ENCODE results near the gene HSCB.
"Not testable (repeated sequence)": the region's sequence is repeated elsewhere in the genome, so short reads cannot be mapped to it uniquely, and the experiment has no call there.

The HSCB gene

GRCh38 chr22:28741785-28742561, at the start of gene HSCB, which contains the start of gene CHEK2:
HSCB (plus strand) TSS chr22:28742039; CDS start chr22:28742096, 57 bp downstream.
CHEK2 (minus strand) TSS chr22:28741820; CDS start chr22:28734721, 7,099 bp downstream.
- DNase-seq: peak; percentile 97

DNA sequence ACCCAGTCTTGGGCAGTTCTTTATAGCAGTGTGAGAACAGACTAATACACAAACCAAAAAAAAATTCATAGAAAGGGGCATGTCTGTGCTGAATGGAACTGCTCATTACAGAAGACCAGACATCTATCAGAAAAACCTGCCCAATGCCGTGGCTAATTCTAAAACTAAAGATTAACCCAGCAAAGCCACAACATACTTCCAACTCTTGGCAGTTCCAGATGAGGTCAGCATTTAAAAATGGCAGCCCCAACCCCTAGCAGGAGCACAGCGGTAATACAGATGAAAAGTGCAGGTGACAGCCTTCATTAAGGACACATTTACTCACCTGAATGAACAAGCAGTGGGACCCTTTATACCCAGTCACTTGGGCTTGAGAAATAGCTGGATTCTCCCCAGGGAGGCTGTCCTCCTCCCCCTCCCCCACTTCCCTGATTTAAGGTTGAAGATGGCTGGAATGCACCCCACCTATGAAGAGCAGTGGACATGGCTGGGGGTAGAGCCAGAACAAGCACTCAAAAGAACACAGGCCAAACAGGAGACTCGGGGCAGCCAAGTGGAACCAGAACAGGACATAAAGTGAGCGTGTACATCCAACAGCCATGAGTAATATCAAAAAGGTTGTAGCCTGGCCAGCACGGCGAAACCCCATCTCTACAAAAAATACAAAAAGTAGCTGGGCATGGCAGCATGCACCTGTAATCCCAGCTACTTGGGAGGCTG, 48.6 kb upstream of the HSCB start:
- DNase-seq: not testable (repeated sequence)

- no peak for DNase-seq
Observed at GRCh38 chr22:28702891-28703290, 38.9 kb upstream of the HSCB start.

- DNase-seq: no peak
Observed at GRCh38 chr22:28703436-28703835, 38.4 kb upstream of the HSCB start.

DNA sequence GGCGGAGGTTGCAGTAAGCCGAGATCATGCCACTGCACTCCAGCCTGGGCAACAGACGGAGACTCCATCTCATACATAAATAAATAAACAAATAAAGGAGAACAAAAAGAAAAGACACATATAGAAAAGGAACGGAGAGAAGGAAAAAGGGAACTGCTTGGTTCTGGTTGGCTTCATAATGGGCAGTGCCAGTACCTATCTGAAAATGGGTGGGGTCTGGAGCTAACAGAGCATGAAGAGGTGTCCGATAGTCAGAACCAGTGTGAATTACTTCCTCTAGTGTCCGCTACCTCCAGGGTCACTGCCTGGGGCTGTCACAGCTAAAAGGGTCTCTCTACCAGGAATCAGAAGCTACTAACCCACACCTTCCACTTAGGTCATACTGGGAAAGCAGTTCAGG, 35.0 kb upstream of the HSCB start:
- no peak for DNase-seq

DNA sequence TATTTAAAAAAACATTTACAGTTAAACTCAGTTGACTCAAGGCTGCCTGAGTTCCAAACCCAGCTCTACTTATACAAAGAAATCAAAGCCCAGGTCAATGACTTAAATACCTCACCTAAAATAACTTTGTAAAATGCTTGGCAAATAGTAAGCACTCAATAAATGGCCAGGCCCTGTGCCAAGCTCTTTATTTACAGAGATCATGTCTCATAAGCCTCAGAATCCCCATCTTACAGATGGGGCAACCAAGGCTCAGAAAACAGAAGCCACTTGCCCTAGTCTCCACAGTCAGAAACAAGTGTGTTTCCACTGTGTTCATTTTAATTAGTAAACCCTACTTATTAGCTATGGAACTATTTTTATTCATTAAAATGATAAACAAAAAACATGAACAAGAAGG, 31.7 kb upstream of the HSCB start:
- no peak for DNase-seq

- DNase-seq: no peak
Observed at GRCh38 chr22:28710576-28711191, 31.2 kb upstream of the HSCB start.

DNA sequence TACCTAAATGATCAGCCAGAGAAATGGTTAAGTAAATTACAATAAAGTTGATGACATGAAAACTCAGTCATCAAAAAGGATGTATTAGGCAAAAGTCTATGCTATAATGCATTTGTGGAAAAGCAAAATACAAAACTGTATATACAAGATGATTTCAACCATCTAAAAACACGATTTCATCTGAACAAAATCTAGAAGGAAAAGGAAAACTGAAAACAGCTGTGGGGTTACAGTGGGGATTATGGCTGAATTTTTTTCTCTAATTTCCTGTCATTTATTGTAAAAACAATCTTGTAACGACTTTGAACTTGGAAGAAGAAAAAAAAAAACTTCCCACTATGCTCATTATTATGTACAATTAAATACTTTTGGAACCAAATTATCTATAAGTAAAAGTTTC, 30.5 kb upstream of the HSCB start:
- no peak for DNase-seq

DNA sequence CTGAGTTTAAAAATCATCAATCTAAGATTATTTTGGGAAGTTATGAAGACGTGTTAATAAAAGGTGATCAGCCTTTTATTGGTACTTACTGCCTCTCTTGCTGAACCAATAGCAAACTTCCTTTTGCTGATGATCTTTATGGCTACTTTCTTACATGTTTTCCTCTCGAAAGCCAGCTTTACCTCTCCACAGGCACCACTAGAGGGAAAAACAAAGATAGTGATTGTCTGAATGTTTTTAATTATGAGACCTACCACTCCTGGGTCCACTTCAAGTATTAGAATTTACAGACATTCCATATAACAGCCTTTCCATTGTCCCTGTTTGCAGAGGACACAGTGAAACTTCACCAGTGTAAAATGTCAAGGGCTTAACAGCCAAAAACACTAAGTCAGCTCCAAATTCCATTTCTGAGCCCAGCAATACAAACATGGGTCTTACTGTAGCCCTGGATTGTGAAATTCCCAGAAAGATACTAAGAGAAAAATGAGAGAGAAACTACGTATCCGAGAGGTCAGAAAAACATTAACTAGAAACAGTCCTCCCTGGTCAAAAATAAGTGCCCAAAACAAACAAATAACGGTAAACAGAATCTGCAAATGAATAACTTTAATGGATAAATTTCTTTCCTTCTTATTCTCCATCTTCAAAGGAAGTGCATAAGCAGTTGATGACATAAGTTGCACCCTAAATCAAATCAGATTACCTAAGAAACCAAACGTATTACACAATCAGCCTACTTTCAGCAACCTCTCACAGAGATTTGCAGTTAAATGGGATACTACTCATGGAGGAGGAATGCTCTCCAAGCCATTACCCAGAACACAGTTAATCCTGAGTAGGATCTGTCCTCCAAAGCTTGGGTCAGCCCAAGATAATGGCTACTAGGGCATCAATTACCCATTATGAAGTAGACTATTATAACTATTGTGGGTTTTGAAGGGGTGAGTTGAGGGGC, 29.7 kb upstream of the HSCB start:
- DNase-seq: no peak

GRCh38 chr22:28714043-28714628, 27.7 kb upstream of the HSCB start:
- no peak for DNase-seq

DNA sequence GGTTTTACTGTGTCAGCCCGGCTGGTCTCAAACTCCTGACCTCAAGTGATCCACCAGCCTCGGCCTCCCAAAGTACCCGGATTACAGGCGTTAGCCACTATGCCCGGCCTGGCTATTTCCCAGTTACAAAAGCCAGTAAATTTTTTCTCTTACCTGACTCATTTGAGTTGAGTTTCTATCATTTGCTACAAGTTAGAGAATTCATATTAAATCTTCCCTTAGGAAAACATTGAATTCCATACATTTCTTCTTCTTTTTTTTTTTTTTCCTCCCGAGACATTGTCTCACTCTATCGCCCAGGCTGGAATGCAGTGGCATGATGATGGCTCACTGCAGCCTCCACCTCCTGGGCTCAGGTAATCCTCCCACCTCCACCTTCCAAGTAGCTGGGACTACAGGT, 26.2 kb upstream of the HSCB start:
- DNase-seq: no peak

GRCh38 chr22:28716686-28717085, 25.2 kb upstream of the HSCB start:
- no peak for DNase-seq

- no peak for DNase-seq
Observed at GRCh38 chr22:28718044-28718443, 23.8 kb upstream of the HSCB start.

- DNase-seq: no peak
Observed at GRCh38 chr22:28728002-28728401, 13.8 kb upstream of the HSCB start.

GRCh38 chr22:28728621-28729313, 13.1 kb upstream of the HSCB start:
- no peak for DNase-seq

DNA sequence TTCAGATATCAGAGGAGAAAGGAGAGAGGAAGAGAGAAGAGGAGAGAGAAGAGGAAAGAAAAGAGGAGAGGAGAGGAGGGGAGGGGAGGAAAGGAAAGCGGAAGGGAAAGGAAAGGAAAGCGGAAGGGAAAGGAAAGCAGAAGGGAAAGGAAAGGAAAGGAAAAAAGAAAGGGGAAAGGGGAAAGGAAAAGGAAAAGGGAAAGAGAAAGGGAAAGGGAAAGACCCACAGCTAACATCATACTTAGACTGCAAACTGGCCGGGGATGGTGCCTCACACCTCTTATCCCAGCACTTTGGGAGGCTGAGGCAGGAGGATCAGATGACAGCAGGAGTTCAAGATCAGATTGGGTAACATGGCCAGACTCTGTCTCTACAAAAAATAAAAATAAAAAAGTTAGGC, 11.7 kb upstream of the HSCB start:
- DNase-seq: no peak

GRCh38 chr22:28734393-28734792, 7.4 kb upstream of the HSCB start:
- DNase-seq: no peak

- no peak for DNase-seq
Observed at GRCh38 chr22:28736301-28737155, 5.3 kb upstream of the HSCB start.

DNA sequence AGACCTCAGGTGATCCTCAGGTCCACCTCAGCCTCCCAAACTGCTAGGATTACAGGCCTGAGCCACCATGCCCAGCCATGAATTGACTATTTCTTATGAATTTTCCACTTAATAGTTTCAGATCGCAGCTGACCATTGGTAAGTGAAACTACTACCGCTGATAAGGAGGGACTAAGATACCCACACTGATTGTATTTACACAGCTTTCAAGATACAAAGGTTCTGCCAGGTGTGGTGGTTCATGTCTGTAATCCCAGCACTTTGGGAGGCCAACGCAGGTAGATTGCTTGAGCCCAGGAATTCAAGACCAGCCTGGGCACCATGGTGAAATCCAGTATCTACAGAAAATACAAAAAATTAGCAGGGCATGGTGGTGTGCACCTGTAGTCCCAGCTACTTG, 4.1 kb upstream of the HSCB start:
- DNase-seq: no peak

DNA sequence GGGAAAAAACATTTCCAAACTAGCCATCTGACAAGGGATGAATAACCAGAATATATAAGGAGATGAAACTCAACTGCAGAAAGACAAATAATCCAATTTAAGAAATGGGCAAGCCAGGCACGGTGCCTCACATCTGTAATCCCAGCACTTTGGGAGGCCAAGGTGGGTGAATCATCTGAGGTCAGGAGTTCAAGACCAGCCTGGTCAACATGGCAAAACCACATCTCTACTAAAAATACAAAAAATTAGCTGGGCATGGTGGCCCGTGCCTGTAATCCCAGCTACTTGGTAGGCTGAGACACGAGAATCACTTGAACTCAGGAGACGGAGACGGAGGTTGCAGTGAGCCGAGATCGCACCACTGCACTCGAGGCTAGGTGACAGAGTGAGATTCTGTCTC, 3.0 kb upstream of the HSCB start:
- not testable (repeated sequence) for DNase-seq
